ENCODE results near the gene MXD3. TPM values are rescaled to one million over a fixed set of nuclear protein-coding genes. Genes with fewer than 3 reads are reported as not detected.
"Not testable (repeated sequence)": the region's sequence is repeated elsewhere in the genome, so short reads cannot be mapped to it uniquely, and the experiment has no call there.

MXD3 gene
- total RNA-seq, 1 donor from 2014 or later: 12.8 TPM

DNA sequence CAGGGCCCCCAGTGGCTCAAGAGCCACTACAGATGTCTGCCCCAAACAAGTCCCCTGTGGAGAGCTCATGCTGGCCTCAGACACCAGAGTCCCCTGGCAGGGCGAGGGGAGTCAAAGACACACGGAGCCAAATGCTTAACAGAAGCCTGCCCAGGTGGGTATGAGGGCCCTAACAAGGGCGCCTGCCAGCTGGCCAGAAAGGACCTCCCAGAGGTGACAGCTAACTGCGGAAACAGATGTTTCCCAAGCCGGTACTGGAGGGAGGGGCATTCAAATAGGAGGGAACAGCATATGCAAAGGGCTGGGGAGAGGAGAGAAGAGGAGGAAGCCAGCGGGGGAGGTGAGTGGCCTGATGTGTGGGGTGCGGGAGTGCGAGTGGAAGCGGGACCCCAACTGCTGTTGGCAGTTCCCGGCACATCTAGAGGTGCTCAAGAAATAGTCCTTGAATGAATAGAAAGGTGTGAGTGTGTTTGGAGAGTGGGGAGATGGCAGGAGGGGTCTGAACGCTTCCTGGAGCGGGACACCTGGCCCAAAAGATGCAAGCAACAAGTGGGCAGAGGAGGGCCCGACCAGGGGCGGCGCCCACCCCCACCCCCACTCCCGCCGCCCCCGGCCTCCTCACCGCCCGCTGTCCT is 824 bp downstream of the MXD3 start:
- Mint-ChIP-seq H3K27me3 (ENCODE audit: low read depth) (no peaks in the 10 kb centered on the region), H3K36me3 (ENCODE audit: low read depth) (peaks cover 28% of the 10 kb centered on the region), H3K4me3 (ENCODE audit: low read depth) (peak overlapping the region; percentile 92), H3K4me1 (ENCODE audit: low read depth) (peaks cover 39% of the 10 kb centered on the region), H3K9me3 (no peaks in the 10 kb centered on the region), H3K27ac (peak overlapping the region; percentile 71)
- intact Hi-C loops (cut with micrococcal nuclease): loop anchor here (5.0 kb wide), 1 partner anchor 51 kb away; no protein-coding TSS in a partner anchor
- DNase-seq (ENCODE audit: low spot score): no peak

DNA sequence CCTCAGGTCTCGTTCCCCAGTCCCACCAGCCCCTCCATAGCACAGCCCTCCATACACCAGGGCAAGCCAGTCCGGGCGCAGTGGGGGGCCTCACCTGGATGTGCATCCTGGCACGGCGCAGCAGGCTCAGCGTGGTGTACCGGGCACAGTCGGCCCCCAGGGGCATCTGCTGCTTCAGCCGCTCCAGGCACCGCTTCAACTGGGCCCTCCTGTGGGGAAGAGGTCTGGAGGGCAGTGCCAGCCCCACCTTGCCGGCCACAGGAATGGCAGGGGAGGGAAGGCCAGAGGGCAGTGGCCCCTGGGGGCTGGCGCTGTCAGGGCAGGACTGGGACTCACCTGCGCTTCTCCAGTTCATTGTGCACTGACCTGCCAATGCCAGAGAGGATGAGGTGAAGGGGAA is 1.4 kb downstream of the MXD3 start:
- H3K4me1 Mint-ChIP-seq (ENCODE audit: low read depth): peaks cover 44% of the 10 kb centered on the region
- H3K4me3 Mint-ChIP-seq (ENCODE audit: low read depth): peak overlapping the region; percentile 92
- no peaks in the 10 kb centered on the region for H3K27me3 Mint-ChIP-seq (ENCODE audit: low read depth)
- H3K36me3 Mint-ChIP-seq (ENCODE audit: low read depth): peaks cover 33% of the 10 kb centered on the region
- no peak overlapping the region for H3K27ac Mint-ChIP-seq
- H3K9me3 Mint-ChIP-seq: no peaks in the 10 kb centered on the region
- intact Hi-C loops (cut with micrococcal nuclease): loop anchor here (5.0 kb wide), 1 partner anchor 52 kb away; no protein-coding TSS in a partner anchor
- DNase-seq (ENCODE audit: low spot score): no peak

DNA sequence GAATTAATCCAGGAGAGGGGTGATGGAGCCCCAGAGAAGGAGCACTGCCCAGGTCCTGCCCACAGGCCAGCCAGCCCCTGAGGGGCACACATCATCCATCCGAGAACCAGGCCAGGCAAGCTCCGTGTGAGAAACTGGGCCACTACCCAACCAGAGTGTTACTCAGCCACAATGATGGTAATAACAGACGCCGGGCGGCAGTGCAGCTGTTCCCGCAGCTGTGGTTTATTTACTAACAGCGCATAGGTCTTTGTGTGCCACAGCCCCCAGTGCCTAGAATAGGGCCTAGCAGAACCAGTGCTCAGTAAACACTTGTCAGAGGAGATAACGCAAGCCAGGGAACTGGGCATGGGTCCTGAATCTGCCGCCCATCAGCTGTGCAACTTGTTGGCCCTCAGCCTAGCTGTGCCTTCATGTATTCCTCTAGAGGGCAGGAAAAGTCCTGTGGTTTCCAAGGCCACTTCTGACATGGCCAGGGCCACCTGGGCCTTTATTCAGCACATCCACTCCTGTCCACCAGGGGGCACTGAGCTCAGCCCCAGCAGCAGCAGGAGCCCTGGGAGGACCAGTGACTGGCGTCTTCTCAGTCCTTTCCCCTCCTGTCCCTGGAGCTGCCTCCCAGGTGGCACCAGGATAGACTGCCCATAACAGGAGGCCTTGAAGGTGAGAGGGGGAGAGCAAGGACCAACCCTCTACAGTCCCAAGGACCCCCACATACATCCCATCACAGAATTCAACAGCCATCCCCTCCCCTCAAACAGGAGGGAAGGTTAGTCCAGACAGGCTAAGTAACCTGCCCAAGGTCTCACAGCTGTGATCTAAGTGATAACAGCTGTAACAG is 2.1 kb downstream of the MXD3 start:
- intact Hi-C loops (cut with micrococcal nuclease): loop anchor here (2.0 to 5.0 kb wide), 3 partner anchors 53 to 197 kb away; no protein-coding TSS in a partner anchor
- no peaks in the 10 kb centered on the region for H3K27me3 Mint-ChIP-seq (ENCODE audit: low read depth)
- peak; percentile 70 for DNase-seq (ENCODE audit: low spot score)

DNA sequence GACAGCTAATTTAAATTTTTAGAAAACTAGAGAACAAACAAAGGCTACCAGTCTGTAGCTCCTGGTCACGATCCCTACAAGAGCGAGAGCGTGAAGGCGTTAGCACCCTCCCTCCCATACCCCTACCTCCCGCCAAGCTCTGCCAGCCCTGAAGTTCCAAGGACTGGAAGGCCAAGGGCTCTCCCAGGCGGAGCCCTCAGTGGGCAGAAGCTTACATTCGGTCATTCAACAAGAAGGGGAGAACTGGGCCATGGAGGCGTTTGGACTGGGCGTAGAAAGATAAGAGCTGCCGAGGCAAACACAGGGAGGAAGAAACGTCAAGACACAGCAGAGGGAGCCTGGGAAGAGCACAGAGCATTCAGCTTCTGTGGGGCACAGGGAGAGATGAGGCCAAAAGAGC is 3.0 kb downstream of the MXD3 start:
- DNase-seq (ENCODE audit: low spot score): no peak
- H3K9me3 Mint-ChIP-seq: no peaks in the 10 kb centered on the region
- intact Hi-C loops (cut with micrococcal nuclease): loop anchor here (2.0 kb wide), 2 partner anchors 192 to 196 kb away; no protein-coding TSS in a partner anchor

More for the DNA sequence above, 2.1 kb downstream of the MXD3 start:
- Mint-ChIP-seq H3K4me3 (ENCODE audit: low read depth) (peak overlapping the region; percentile 78), H3K9me3 (no peaks in the 10 kb centered on the region), H3K4me1 (ENCODE audit: low read depth) (peaks cover 49% of the 10 kb centered on the region), H3K27ac (peak overlapping the region; percentile 59), H3K36me3 (ENCODE audit: low read depth) (peaks cover 40% of the 10 kb centered on the region)

DNA sequence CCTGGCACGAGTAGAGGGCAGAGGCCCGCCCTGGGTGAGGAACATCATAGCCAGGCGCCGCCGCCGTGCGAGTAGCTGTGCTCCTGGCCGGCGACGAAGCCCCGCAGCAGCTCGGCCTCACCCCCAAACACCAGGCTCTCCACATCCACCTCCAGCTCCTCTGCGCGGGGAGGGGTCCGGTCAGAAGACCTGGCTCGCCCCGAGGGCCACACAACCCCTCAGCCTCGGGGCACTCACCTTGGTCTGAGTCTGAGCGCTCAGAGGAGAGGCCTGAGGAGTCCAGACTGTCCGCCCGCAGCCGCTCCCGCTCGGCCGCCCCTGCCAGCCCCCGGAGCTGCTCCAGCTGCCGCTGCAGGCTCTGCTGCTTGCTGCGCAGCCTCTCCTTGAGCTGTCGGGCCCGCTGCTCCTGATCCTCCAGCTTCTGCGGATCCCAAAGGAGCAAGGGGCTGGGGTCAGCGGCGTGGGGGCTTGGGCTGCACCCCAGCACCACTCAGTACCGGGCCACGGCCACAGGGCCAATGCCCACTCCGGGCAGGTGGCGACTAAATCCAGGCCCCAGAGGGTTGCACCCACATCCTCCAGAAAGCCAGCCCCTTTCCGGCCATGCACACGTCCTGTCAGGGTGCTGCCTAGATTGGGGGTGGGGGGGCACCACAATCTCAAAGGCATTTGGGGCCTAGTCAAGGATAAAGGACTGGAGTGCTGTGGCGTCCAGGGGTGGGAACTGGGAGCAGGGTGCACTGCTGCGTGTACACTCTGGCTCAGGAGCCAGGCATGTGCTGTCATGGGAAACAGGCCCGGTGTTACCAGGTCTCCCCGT is 3.9 kb downstream of the MXD3 start:
- Mint-ChIP-seq H3K36me3 (ENCODE audit: low read depth) (peaks cover 48% of the 10 kb centered on the region), H3K9me3 (no peaks in the 10 kb centered on the region), H3K4me1 (ENCODE audit: low read depth) (peaks cover 45% of the 10 kb centered on the region), H3K27ac (no peak overlapping the region), H3K4me3 (ENCODE audit: low read depth) (no peak overlapping the region), H3K27me3 (ENCODE audit: low read depth) (no peaks in the 10 kb centered on the region)
- DNase-seq (ENCODE audit: low spot score): no peak
- intact Hi-C loops (cut with micrococcal nuclease): loop anchor here (2.0 kb wide), 2 partner anchors 193 to 195 kb away; no protein-coding TSS in a partner anchor

More for the DNA sequence above, 3.0 kb downstream of the MXD3 start:
- H3K27ac Mint-ChIP-seq: no peak overlapping the region
- peaks cover 48% of the 10 kb centered on the region for H3K36me3 Mint-ChIP-seq (ENCODE audit: low read depth)
- H3K4me3 Mint-ChIP-seq (ENCODE audit: low read depth): peak overlapping the region; percentile 17
- no peaks in the 10 kb centered on the region for H3K27me3 Mint-ChIP-seq (ENCODE audit: low read depth)
- peaks cover 52% of the 10 kb centered on the region for H3K4me1 Mint-ChIP-seq (ENCODE audit: low read depth)

DNA sequence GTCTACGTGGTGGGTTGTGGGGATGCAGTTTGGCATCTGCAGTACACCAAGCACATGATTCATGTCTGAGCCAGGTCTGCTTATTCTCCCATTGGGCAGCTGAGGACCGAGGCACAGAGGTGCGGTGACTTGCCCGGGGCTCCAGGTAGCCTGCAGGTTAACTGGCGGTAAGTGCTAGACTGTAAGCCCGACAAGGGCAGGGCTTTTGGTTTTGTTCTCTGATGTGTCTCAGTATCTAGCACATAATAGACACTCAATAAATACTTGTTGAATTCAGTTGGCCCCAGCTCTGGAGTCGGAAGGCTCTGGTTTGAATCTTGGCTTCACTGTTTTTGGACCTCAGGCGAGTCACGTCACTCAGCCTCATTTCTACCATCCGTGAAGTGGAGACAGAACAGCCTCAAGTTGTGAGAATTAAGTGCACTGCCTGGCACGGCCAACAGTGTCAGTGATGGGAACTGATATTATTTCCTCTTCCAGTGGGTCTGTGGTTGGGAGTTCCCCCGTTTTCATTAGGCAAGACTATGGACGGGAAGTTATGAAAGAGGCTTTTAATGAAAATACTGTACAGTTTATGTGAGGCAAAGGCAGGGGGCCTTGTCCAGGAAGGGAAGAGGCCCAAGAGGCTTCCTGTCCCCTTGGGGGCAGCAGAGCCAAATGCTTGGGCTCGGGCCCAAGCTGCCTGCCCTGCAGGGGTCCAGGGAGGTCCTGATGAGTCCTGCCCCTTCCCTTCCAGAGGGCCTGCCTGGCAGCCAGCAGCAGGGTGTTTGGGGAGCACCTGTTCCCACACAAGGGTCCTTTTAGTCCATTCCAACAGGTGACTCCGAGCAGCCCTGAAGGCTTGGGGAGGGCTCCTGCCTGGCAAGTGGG is 4.8 kb downstream of the MXD3 start:
- intact Hi-C loops (cut with micrococcal nuclease): no loop called here
- Mint-ChIP-seq H3K4me3 (ENCODE audit: low read depth) (peak overlapping the region; percentile 7), H3K4me1 (ENCODE audit: low read depth) (peaks cover 50% of the 10 kb centered on the region), H3K27ac (no peak overlapping the region), H3K27me3 (ENCODE audit: low read depth) (no peaks in the 10 kb centered on the region), H3K9me3 (no peaks in the 10 kb centered on the region), H3K36me3 (ENCODE audit: low read depth) (peaks cover 55% of the 10 kb centered on the region)
- DNase-seq (ENCODE audit: low spot score): no peak

DNA sequence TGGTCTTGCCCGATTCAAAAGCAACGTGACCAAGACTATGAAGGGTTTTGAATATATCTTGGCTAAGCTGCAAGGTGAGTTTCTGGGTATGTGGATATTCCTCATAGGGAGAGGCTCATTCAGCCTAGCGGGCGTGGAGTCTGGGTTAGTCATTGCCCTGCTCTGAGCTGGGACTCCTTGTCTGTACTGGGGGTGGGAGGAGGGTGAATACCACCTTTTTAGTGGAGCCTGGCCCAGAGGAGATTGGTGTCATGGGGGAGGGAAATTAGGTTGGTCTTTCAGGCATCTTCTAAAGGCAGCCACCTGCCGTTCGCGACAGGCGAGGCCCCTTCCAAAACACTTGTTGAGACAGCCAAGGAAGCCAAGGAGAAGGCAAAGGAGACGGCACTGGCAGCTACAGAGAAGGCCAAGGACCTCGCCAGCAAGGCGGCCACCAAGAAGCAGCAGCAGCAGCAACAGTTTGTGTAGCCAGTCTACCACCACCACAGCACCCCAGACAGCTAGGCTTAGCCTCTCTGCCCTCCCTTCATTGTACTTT is 5.5 kb downstream of the MXD3 start:
- H3K27me3 Mint-ChIP-seq (ENCODE audit: low read depth); DNase-seq (ENCODE audit: low spot score); H3K9me3 Mint-ChIP-seq; intact Hi-C loops (cut with micrococcal nuclease): not testable (repeated sequence)
- Mint-ChIP-seq H3K27ac (peak overlapping the region; percentile 33), H3K4me1 (ENCODE audit: low read depth) (peaks cover 55% of the 10 kb centered on the region), H3K36me3 (ENCODE audit: low read depth) (peaks cover 60% of the 10 kb centered on the region), H3K4me3 (ENCODE audit: low read depth) (peak overlapping the region; percentile 38)

DNA sequence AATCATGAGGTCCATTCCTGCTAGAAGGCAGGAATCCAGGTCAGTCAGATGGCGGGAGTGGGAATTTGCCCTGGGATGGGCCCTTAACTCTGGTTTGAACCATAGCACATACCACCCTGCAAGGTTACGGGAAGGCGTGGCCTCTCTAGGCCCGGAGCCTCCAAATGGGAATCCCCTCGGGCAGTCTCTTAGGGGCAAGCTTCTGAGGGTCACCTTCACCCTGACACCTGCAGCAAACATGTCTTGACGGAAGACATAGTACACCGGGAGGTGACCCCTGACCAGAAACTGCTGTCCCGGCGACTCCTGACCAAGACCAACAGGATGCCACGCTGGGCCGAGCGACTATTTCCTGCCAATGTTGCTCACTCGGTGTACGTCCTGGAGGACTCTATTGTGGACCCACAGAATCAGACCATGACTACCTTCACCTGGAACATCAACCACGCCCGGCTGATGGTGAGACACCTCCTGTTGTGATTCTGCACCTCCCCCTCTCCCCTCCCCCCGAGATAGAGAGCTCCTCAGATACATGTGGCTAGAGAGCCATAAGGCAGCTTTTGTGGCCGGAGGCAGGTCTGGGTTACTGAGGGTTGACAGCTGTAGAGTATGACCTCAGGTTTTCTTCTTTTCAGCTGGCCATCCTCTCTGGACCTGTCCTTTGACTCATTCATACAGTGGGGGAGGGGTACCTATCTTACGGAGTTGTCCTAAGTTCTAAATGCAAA is 7.1 kb downstream of the MXD3 start:
- no peaks in the 10 kb centered on the region for H3K27me3 Mint-ChIP-seq (ENCODE audit: low read depth)
- no peak for DNase-seq (ENCODE audit: low spot score)
- peaks cover 64% of the 10 kb centered on the region for H3K36me3 Mint-ChIP-seq (ENCODE audit: low read depth)
- peak overlapping the region; percentile 97 for H3K4me3 Mint-ChIP-seq (ENCODE audit: low read depth)
- peak overlapping the region; percentile 87 for H3K27ac Mint-ChIP-seq
- intact Hi-C loops (cut with micrococcal nuclease): loop anchor here (5.0 kb wide), 2 partner anchors 172 to 297 kb away; partner anchors contain the start of genes NSD1 and UIMC1
- peaks cover 57% of the 10 kb centered on the region for H3K4me1 Mint-ChIP-seq (ENCODE audit: low read depth)
- H3K9me3 Mint-ChIP-seq: no peaks in the 10 kb centered on the region

DNA sequence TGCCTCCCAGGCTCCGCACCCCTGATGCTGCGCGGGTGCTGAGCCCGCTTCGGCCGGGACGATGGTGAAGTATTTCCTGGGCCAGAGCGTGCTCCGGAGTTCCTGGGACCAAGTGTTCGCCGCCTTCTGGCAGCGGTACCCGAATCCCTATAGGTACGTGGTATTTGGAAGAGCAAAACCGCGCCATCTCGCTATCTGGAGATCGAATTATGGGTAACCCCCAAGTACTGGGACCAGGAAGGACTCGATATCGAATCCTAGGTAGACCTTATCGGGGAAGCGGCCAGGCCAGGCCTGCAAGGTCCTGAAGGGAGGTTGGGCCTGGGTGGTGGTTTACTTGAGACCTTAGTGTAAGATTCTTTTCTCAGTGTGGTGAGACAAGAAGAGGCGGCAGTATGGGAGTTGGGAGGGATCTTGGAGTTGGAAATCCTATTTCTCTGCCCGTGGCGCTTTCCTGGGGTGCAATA is 7.7 kb downstream of the MXD3 start:
- intact Hi-C loops (cut with micrococcal nuclease): loop anchor here (1.0 to 5.0 kb wide), 3 partner anchors 8 to 297 kb away; partner anchors contain the start of genes NSD1 and UIMC1
- H3K9me3 Mint-ChIP-seq: no peaks in the 10 kb centered on the region
- peaks cover 58% of the 10 kb centered on the region for H3K36me3 Mint-ChIP-seq (ENCODE audit: low read depth)
- H3K4me3 Mint-ChIP-seq (ENCODE audit: low read depth): peak overlapping the region; percentile 97
- H3K27ac Mint-ChIP-seq: peak overlapping the region; percentile 87
- H3K27me3 Mint-ChIP-seq (ENCODE audit: low read depth): no peaks in the 10 kb centered on the region
- DNase-seq (ENCODE audit: low spot score): no peak
- peaks cover 57% of the 10 kb centered on the region for H3K4me1 Mint-ChIP-seq (ENCODE audit: low read depth)

DNA sequence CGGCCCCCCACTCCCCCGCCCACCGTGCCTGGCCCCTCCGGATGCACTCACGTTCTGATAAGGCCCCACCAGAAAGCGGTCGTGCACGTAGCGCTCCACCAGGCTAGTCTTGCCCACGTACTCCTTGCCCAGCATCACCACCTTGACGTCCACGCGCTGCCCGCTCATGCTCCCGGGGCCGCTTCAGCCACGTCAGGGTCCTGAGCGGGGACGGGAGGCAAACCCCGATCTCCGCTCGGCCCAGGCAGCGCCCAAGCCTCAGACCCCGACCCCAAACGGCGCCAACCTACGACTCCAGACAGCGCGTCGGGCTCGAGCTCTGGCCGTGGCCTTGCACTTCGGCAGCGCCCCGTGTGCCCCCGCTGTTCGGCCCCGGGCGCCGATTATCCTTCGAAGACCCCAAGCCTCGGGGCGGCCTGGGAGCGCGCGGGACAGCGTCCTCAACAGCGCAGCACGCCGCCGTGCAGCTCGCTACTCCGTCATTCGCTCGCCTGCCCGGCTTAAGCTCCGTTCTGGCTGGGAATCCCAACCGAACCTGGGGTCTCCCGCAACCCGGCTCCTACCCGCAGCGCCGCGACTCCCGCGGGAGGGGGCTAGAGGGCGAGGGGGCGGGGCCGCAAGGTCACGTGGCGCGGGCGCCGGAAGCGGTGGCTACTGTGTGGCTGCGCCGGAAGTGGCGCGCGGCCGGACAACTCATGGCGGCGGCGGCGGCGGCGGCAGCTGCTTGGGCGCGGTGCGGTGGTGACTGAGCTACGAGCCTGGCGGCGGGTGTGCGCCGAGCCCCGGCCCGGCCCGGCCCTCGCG is 8.4 kb downstream of the MXD3 start, which contains the start of the genes PRELID1 and RAB24:
PRELID1 (plus strand) TSS at position 679 of the 804 bp plus-strand sequence. CDS start 187 bp downstream, outside the sequence.
RAB24 (minus strand) TSS at position 599 of the 804 bp plus-strand sequence; CDS start at position 168, 431 bp downstream.
- Mint-ChIP-seq H3K27me3 (ENCODE audit: low read depth) (no peaks in the 10 kb centered on the region), H3K4me3 (ENCODE audit: low read depth) (peak within 1 kb of the TSS; percentile 97), H3K9me3 (no peaks in the 10 kb centered on the region), H3K36me3 (ENCODE audit: low read depth) (peaks cover 53% of the 10 kb centered on the region), H3K4me1 (ENCODE audit: low read depth) (peaks cover 56% of the 10 kb centered on the region), H3K27ac (peak within 1 kb of the TSS; percentile 87)
- peak; percentile 86 for DNase-seq (ENCODE audit: low spot score)
- intact Hi-C loops (cut with micrococcal nuclease): loop anchor here (1.0 to 5.0 kb wide), 3 partner anchors 9 to 296 kb away; partner anchors contain the start of genes NSD1 and UIMC1
